GM19372 (cell line): ENCODE measurements around the gene HSPB7.
"Not testable (repeated sequence)": the region's sequence is repeated elsewhere in the genome, so short reads cannot be mapped to it uniquely, and the experiment has no call there.

Experiments used
- ATAC-seq: cut with Tn5 transposase; IDR thresholded peaks from one replicate; pipeline ENCODE4 v1.9.1; 2021; ENCODE audit warnings: mild to moderate bottlenecking, low read depth, moderate library complexity; ENCODE audit not compliant: unreplicated experiment

HSPB7 gene

DNA sequence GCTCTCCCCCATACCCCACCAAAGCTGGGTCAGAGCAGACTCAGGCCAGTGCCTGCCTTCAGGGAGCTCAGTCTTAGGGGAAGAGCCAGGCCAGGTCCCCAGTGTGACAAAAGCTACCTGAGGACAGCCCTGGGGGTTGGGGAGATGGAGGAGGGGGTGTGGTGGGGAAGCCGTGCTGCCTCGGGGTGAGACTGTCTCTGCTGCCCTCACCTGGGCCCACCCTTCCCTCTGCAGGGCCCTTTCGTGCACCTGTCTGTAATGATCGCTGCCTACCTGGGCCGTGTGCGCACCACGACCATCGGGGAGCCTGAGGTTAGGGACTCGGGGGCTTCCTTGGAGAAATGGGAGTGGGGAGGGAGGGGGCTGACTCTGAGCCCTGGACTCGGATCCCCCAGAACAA is 8.5 kb upstream of the HSPB7 start:
- ATAC-seq, result not testable (repeated sequence)

DNA sequence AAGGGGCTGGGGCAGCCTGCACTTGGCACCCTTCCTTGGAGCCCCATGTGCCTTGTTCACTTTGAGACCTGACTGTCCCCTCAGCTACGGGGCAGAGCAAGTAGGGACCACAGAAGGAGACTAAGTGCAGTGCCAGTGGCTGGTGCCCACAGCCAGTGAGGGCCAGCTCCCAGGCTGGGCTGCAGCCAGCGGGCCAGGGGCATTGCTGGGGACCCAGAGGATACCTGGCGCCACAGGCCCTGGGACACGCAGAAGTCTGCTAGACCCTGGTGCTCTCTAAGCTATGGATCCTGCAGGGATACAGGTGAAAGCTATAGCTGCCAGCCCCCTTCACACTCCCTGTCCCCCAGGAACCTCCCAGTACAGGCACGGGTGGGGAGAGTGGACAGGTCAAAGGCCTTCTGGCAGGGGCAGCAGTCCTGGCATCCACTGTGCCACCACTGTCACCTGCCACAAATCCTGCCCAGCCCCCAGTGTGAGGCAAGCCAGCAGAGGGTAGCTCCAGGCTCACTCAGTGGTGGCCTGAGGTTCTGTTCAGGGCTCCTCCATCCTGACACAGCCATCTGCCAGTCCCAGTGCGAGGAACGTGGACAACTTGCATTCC is 5.3 kb upstream of the HSPB7 start:
- ATAC-seq, result no peak

DNA sequence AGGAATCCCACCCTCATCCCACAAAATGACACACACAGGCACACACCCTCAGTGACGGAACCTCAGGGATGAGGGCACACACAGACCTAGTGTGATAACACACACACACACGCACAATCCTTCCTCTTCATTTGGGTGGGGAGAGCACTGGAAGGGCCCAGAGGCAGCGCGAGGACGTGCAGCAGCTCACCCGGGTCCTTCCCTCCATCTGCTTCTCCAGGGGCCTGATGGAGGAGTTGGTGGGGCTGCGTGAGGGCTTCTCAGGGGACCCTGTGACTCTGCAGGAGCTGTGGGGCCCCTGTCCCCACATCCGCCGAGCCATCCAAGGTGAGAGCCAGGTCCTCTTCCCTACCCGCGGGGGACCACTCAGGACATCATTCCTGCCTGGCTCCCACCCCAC is 4.5 kb upstream of the HSPB7 start:
- no peak for ATAC-seq

DNA sequence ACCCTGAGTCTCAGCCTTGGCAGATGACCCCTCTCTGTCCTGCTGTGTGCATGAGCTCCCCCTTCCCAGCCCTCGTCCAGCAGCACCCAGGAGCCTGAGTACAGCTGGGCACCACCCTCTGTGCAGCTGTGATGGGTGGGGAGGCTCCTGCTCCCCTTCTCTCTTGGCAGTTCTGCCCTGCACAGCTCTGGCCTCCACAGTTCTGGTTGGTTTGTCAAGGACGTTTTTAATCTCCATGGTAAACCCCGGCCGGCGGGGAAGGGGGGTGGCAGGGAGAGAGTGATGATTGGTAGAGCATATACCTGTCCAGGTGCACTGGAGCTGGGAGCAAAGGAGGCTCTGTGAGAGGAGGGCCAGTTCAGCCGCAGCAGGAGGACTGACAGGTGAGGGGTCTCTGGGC is 3.8 kb upstream of the HSPB7 start, which contains the start of gene CLCNKA:
Gene CLCNKA, plus strand, starts transcription at position 356 of the 400 bp plus-strand sequence. CDS start 584 bp downstream, outside the sequence.
- no peak for ATAC-seq

DNA sequence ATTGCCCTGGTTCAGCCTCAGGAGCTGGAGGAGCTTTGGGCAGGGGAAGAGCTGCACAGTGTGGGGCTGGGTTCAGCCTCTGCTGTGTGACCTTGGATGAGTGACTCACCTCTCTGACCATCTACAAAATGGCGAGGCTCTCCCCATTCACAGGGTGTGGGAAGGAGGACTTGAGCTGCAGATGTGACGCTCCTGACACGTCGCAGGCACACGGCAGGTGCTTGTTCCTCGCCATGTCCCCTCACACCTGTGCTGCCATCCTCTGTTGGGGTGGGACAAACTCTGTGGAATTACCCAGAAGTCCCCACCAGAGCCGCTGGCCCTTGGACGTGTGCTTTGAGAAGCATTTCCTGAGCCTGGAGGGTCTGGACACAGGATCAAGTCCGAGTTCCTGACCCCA is 3.0 kb upstream of the HSPB7 start:
- ATAC-seq, result not testable (repeated sequence)

DNA sequence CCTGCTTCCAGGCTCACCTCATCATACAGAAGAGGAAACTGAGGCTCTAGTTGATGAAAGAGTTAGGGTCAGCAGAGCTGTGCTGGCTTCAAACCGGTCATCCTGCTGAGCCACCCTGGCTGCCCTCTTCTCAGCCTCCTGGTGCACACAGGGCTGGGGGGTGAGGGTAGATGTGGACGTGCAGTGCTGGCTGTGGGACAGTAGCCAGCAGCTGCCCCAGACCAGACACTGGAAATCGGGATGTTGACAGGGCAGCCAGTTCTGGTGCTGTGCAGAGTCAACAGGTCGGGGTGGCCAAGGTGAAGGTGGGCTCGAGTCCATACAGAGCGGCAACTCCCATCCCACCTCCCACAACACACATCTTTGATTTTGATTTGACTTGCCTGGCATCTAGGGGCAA is 2.5 kb upstream of the HSPB7 start:
- ATAC-seq, result no peak

DNA sequence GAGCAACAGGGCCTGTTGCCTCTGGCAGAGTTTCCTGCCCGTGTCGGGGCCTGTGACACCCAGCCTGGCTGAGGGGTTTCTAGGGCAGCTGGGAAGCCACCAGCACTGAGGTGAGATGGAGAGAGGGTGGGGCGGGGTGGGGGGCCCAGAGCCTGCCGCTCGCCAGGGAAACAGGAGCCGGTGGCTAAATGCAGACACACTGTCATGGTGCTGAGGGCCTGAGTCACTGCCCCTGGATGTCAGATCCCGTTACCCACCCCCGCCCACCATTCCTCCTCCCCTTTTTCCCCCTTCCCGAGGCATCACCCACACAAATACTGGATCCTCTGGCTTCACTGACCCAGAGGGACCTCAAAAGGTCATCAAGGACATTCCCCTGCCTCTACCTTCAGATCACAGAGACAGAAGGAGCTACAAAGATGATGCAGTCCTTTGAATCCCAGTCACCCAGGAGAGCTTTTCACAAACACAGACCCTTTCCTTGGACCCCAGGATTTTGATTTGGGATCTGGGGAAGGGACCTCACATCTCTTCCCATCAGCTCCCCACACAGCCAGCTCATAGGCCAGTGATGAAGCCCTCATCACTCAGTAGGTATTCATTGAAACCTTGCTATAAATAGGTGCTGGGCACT is 1.9 kb upstream of the HSPB7 start:
- no peak for ATAC-seq

DNA sequence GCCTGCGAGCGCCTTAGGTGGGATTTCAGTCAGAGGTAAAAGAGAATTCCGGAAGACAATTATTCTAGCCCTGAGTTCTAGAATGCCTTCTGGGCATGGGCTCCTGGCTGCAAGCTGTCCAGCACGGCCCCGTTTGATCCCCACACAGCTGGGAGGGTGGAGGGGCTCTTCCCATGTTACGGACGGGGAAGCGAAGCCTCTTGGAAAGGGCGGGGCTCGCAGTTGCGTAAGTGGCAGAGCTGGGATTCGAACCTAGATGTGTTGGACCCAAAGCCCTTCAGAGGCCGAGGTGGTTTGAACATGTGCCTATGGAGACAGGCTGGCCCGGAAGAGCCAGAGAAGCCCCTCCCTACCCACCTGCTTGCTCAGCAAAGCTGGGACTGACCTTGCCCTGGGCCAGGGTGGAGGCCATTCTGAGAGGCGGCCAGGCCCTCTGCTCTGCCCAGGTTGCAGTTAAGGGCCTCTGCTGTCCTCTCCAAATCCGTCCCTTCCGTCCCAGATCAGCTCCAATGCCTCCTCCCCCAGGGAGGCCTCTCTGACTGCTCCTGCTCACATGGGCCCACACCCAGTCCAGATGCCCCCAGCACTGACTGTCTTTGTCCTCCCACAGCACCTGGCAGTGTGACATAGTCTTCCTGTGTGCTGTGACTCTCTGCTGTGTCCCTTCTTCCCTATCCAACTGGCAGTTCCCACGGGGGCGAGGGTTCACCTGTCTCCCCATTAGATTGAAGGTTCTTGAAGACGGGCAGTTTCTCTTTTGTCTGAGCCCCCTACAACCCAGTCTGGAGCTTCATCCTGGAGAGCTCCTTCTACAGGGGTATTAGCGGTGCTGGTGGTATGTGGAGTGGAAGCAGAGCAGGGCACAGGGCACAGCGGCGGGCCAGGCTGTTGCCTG is 1.2 kb upstream of the HSPB7 start:
- no peak for ATAC-seq

DNA sequence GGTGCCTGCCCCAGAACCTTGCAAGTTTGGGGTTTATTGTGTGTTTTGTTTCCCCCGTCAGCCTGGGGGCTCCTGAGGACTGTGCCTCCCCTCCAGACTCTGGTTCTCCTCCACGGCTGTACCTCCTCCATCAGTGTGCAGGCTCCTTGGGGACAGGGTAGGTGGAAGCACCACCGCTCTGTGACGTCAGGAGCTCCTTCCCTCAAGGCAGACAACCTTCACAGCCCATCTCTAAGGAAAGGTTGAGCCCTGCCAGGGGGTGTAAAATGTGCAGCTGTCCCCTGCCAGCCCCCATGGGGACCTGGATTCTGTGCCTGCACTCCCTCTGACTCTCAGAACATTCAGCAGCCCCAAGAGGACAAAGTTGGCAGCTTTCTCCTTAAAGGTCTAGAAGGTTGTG is 465 bp upstream of the HSPB7 start:
- ATAC-seq, result no peak

DNA sequence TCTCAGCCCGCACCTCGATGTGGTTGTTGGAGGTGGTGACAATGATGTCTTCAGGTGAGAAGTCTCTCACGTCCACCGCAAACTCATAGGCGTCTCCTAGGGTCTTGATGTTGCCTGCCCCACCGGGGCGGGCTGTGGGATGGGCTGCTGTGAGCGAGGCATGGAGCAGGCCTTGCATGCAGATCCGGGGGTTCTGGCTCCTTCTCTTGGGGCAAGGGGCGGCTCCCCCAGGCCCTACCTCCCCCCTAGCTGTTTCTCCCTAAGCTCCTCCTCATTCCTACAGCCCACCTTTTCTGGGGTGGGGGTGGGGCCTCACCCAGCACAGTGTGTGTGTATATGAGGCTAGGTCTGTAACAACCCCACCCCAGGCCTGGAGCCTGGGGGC is 775 bp downstream of the HSPB7 start:
- ATAC-seq, result no peak

DNA sequence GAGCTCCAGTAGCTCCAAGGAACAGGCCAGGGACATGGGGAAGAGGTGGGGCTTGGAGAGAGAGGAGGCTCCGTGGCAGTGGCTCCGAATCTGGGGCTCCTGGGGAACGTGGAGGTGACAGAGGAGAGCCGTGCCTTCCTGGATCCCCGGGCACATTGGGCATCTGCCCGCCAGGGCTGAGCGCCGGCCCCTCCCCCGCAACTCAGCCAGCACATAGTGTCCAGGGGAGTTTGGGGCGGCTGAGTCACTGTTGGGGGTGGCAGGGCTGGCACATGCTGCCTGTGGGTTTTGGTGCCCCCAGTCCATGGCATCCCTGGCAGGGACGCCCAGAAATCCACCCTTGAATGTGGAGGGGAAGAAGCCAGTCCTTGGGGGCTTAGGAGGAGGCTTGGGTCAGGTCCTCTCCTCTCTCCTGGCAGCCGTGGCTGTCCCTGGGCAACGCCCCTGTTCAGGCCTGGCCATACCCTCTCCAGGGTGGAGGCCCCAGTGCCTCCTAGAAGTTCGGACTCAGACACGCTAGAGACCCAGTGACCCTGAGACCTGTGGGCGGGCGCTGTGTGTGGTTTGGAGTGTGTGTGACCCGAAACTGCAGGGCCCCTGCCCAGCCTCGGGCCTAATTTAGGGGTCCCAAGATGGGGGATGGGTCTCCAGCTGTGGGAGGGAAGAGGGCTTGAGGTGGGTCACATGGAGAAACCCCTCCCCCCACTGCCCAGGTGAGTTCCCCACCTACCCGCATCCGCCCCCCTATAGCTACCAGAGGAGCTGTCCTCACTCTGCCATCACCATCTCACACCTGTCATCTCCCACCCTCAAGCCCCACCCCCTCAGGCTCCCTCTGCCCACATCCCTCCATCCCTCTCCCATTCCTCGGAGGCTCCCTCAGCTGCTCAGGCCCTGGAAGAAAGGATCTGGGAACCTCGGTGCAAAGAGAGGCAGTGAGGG is 1.6 kb downstream of the HSPB7 start:
- no peak for ATAC-seq

DNA sequence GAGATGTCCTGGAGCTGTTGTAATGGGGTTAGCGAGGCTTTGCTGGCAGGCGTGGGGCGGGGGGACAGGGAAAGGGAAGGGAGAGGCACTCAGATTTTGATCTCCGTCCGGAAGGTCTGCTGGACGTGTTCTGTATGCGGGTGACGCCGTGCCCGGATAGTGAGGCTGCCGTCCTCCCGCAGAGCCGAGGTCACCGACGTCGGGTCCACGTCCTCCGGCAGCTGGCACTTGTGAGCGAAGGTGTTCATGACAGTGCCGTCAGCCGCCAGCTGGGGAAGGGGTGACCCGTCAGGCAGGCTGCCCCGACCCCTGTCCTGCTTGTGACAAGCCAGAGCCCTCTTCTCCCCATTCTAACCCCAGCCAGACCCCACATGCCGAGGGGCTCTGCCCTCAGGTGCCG is 2.4 kb downstream of the HSPB7 start:
- ATAC-seq, result no peak

DNA sequence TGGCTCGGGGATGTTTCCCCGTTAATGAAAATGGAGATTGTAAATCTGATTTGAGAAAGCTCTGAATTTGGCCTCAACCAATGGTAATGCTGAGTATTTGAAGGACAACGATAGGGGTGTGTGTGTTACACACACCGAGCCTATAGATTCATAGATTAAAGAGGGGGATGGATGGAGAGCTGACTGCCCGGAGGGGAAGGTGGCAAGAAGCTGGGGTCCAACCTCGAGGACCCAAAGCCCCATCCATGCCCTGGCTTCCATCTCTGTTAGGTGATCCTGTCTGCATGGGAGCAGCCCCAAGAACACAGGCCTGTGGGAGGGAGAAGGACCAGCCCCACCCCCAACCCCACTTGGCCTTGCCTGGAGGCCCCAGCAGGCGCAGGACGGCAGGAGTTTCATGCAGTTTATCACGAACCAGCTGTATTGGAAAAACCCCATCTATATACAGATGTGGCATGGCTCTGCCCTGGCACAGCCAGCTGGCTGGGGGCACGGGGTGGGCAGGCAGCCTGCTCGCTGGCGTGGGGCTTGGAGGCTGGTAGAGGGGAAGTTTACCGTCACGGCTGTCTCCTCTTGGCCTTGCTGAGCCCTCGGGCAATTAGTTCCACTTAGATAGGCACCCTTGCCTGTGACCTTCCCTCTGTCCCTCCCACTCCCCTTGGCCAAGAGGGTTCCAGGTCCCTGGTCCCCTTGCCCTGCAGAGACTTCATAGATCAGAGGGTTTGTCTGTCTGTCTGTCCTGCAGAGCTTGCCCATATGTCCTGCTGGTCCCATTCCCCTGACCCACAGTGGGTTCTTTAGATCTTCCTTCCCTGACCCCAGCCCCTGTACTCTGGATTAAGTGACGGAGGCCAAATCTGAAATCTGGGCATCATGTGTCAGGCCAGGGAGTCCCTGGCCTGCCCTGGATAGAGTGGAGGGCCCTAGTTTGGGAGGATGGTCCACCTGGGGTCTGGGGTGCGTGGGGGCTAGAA is 3.0 kb downstream of the HSPB7 start:
- no peak for ATAC-seq

DNA sequence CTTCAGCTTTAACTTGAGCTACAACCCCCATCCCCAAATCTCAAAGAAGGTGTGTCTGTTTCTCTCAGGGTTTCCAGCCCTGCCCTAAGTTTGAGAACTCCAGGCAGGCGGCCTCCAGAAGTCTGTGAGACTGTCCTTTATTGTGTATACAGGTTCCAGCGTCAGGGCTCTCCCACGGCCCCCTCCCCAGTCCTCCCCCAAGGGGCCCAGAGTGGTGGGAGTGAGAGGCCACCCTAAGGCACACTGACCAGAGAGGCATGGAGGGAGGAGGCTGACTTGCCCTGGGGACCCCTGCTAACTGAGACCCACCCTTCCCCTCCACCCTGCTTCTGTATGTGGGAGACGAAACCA is 4.0 kb downstream of the HSPB7 start:
- no peak for ATAC-seq

DNA sequence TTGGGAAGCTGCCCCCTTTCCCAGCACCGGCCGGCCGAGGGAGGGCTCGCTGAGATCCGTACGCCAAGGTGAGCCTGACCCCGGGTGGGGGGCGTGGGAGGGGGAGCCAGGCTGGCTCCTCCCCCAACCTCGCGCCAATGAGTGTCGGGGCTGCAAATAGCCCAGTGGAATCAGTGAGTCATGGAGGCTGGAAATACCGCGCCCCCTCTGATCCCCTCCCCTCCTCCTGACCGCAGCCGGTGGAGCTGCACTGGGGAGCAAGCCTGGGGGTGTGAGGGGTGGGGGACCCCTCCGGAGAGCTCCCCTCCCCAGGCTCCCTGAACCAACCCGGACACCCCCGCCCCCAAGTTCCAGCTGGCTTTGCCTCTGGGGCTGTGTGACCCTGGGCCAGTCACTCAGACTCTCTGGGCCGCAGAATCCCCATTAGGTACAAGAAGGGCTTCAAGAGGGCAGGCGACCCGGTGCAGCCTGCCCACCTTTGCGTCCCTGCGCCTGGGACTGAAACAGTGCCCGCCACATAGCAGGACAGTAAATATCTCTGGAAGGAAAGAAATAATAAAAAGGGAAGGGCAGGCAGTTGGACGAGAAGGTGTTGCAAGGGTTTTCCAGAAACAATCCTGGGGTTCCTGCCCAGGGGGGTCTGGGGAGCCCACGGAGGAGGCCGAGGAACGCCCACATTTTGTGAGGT is 4.5 kb downstream of the HSPB7 start:
- ATAC-seq, result no peak

DNA sequence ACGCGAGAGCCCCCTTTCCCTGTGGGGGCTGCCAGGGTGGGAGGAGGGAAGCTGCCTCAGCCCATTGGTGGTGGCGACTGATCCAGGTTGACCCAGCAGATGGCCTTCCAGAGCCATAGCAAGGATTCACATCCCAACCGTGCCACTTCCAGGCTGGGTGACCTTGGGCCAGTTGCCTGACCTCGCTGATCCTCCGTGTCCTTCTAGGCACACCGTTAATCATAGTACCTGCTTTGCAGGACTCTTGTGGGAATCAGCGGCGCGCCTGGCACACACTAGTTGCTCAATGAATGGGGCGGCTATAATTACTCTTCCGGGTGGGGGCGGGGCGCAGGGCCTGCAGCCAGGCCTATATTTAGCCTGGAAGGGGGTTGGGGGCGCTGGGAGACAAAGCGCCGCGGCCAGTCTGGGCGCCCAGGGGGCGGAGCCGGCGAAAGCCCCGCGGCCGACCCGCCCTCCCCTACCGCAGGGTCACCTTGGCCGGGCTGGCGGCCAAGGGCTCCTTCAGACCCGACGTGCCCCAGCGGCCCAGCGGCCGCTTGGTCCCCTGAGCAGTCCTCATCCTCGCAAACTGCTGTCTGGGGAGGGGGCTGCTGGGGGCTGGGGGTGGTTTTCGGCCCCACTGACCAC is 5.1 kb downstream of the HSPB7 start:
- no peak for ATAC-seq

DNA sequence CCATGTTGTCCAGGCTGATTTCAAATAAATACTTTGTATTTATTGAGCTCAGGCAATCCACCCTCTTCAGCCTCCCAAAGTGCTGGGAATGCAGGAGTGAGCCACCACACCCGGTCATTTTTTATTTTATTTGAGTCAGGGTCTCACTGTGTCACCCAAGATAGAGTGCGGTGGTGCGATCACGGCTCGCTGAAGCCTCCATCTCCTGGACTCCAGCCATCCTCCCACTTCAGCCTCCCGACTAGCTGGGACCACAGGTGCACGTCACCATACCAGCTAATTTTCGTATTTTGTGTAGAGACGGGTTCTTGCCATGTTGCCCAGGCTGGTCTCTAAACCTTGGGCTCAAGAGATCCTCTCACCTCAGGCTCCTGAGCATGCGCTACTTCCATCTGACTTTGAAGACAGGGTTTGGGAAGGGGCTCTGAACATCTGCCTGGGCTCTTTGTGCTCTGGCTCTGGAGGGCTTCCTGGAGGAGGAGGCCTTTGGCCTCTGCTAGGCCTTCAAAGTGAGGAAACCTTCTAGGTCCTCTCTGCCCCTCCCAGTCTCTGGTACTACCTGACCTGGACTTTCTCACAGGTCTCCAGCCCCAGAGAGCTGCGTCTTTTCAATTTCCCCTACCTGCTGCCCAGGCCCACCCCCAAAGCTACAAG is 5.8 kb downstream of the HSPB7 start:
- no peak for ATAC-seq

DNA sequence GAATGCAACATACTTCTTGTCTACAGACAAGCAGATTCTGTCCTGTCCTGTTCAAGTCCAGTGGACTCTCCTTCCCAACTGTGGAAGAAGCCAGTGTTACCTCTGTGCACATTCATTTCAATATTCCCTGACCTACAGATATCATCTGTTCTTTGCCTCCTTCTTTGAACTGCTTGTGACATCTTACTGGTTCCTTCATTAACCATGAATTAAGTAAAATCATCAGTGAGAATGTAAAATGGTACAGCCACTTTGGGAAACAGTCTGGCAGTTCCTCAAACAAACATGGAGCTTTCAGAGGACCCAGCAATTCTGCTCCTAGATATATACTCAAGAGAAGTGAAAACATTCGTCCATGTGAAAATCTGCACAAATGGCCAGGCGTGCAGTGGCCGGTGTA is 7.0 kb downstream of the HSPB7 start:
- ATAC-seq, result no peak
